ENCODE results near the gene TXNRD2. TPM values are rescaled to one million over a fixed set of nuclear protein-coding genes. Genes with fewer than 3 reads are reported as not detected.

The TXNRD2 gene
- total RNA-seq, 4 donors from 2014 or later = 8.0 to 11.3 (median 10.4) TPM

- Histone ChIP-seq H3K27ac (peak overlapping the region in 3 of 4 donors; percentile 61 to 77 (median 69)), H3K4me3 (no peak overlapping the region), H3K36me3 (peaks cover 0 to 22% (median 0%) of the 10 kb centered on the region in 3 donors), H3K9me3 (no peaks in the 10 kb centered on the region), H3K4me1 (peaks cover 23 to 61% (median 26%) of the 10 kb centered on the region in 3 donors), H3K27me3 (no peaks in the 10 kb centered on the region)
- 42% methylated on average over 5 of the region's 7 CpGs; no CpG with 5 or more reads in 1 of the 2 donors for WGBS, 2 donors
- no peak for DNase-seq
- no peak for TF ChIP-seq POLR2A (IDR thresholded peaks at IDR 0.05)
- no peak for TF ChIP-seq CTCF (IDR thresholded peaks at IDR 0.05)
- intact Hi-C loops (cut with DNase I) = no loop called here
Measured at GRCh38 chr22:19873960-19874306, 67.7 kb downstream of the TXNRD2 start.

- intact Hi-C loops (cut with DNase I) = no loop called here
- H3K4me1 ChIP-seq = peaks cover 23 to 65% (median 26%) of the 10 kb centered on the region in 3 donors
- WGBS, 2 donors = 27 to 72% methylated on average over 3 to 5 of the region's 27 CpGs
- no peak overlapping the region for H3K4me3 ChIP-seq
- DNase-seq = no peak
- no peaks in the 10 kb centered on the region for H3K27me3 ChIP-seq
- no peak overlapping the region for H3K27ac ChIP-seq
- no peak for TF ChIP-seq POLR2A (IDR thresholded peaks at IDR 0.05)
- no peak for TF ChIP-seq CTCF (IDR thresholded peaks at IDR 0.05)
- H3K36me3 ChIP-seq = peaks cover 0 to 22% (median 0%) of the 10 kb centered on the region in 3 donors
- H3K9me3 ChIP-seq = no peaks in the 10 kb centered on the region
Measured at GRCh38 chr22:19873138-19873959, 68.3 kb downstream of the TXNRD2 start.

GRCh38 chr22:19872779-19873137 lies 68.9 kb downstream of the TXNRD2 start:
- no CpG with 5 or more reads among the region's 7 CpGs for WGBS, 2 donors
- Histone ChIP-seq H3K27ac (no peak overlapping the region), H3K27me3 (no peaks in the 10 kb centered on the region), H3K36me3 (peaks cover 0 to 16% (median 0%) of the 10 kb centered on the region in 3 donors), H3K4me1 (peaks cover 23 to 61% (median 26%) of the 10 kb centered on the region in 3 donors), H3K4me3 (no peak overlapping the region), H3K9me3 (no peaks in the 10 kb centered on the region)
- intact Hi-C loops (cut with DNase I) = no loop called here
- DNase-seq = no peak
- TF ChIP-seq POLR2A (IDR thresholded peaks at IDR 0.05) (no peak), CTCF (IDR thresholded peaks at IDR 0.05) (no peak)

GRCh38 chr22:19871845-19872778 lies 69.5 kb downstream of the TXNRD2 start:
- Histone ChIP-seq H3K9me3 (no peaks in the 10 kb centered on the region), H3K4me3 (no peak overlapping the region), H3K27me3 (no peaks in the 10 kb centered on the region), H3K36me3 (peaks cover 0 to 10% (median 0%) of the 10 kb centered on the region in 3 donors), H3K27ac (no peak overlapping the region), H3K4me1 (peaks cover 23 to 60% (median 26%) of the 10 kb centered on the region in 3 donors)
- TF ChIP-seq POLR2A (IDR thresholded peaks at IDR 0.05) (no peak), CTCF (IDR thresholded peaks at IDR 0.05) (no peak)
- DNase-seq = no peak
- intact Hi-C loops (cut with DNase I) = no loop called here
- WGBS, 2 donors = 80 to 100% methylated on average over 1 to 2 of the region's 16 CpGs
